PFSK-1 (cell line): ENCODE measurements around the gene DESI2.

Source experiments
- FOXP2 ChIP-seq: optimal IDR thresholded peaks from 2 replicates; pipeline ENCODE3; 2011; ENCODE audit warnings: borderline replicate concordance, control low read depth, inconsistent platforms; ENCODE audit not compliant: insufficient read depth; ENCODE audit errors: extremely low read length, extremely low read depth
- POLR2AphosphoS5 ChIP-seq: IDR thresholded peaks from 2 replicates; pipeline ENCODE4 v1.6.1; 2012; ENCODE audit warnings: low read depth, mild to moderate bottlenecking, control low read depth, low read length, moderate library complexity
- REST ChIP-seq, 2 experiments: IDR thresholded peaks; 2 replicates each; pipeline versions ENCODE4 v1.6.1 to v1.8.0; 2011 to 2012; ENCODE audit warnings: low read depth in 2 of 2, low read length in 2 of 2, control low read depth in 1 of 2, inconsistent platforms in 1 of 2, mild to moderate bottlenecking in 1 of 2, moderate library complexity in 1 of 2; ENCODE audit not compliant: insufficient read depth in 1 of 2
- SIN3A ChIP-seq: IDR thresholded peaks from 2 replicates; pipeline ENCODE4 v1.6.1; 2012; ENCODE audit warnings: mild to moderate bottlenecking, low read length, moderate library complexity, borderline replicate concordance; ENCODE audit not compliant: insufficient read depth
- TAF1 ChIP-seq: IDR thresholded peaks from 2 replicates; pipeline ENCODE4 v1.6.1; 2012; ENCODE audit warnings: low read length, control low read depth, borderline replicate concordance; ENCODE audit not compliant: insufficient read depth

Gene DESI2

GRCh38 chr1:244645414-244645813 is 7.5 kb upstream of the DESI2 start:
- TF ChIP-seq SIN3A = no peak
- no peak for TF ChIP-seq FOXP2
- TF ChIP-seq REST (IDR thresholded peaks at IDR 0.05; ENCODE audit: insufficient read depth in 1 of 2, low read depth in 2 of 2, low read length in 2 of 2) = no peak
- no peak for TF ChIP-seq TAF1
- TF ChIP-seq POLR2AphosphoS5 = no peak

- no peak for TF ChIP-seq TAF1
- no peak for TF ChIP-seq SIN3A
- no peak for TF ChIP-seq REST (IDR thresholded peaks at IDR 0.05; ENCODE audit: insufficient read depth in 1 of 2, low read depth in 2 of 2, low read length in 2 of 2)
- no peak for TF ChIP-seq POLR2AphosphoS5
- TF ChIP-seq FOXP2 = no peak
These were observed 7.0 kb upstream of the DESI2 start for GRCh38 chr1:244645890-244646289.

GRCh38 chr1:244647819-244648218 is 5.1 kb upstream of the DESI2 start:
- TF ChIP-seq FOXP2 = no peak
- no peak for TF ChIP-seq SIN3A
- TF ChIP-seq REST (IDR thresholded peaks at IDR 0.05; ENCODE audit: insufficient read depth in 1 of 2, low read depth in 2 of 2, low read length in 2 of 2) = no peak
- TF ChIP-seq POLR2AphosphoS5 = no peak
- no peak for TF ChIP-seq TAF1

GRCh38 chr1:244651956-244652622 is 837 bp upstream of the DESI2 start:
- no peak for TF ChIP-seq TAF1
- no peak for TF ChIP-seq REST (IDR thresholded peaks at IDR 0.05; ENCODE audit: insufficient read depth in 1 of 2, low read depth in 2 of 2, low read length in 2 of 2)
- TF ChIP-seq POLR2AphosphoS5 = no peak
- TF ChIP-seq SIN3A = no peak
- no peak for TF ChIP-seq FOXP2
